ENCODE results near the gene EYS. TPM values are rescaled to one million over a fixed set of nuclear protein-coding genes. Genes with fewer than 3 reads are reported as not detected.

Gene EYS
- total and polyA plus RNA-seq, 2 of the 13 experiments (the other 11 are each of a cell fraction or from before 2014, with no cell fraction given), result 0.04 to 0.07 TPM

GRCh38 chr6:65289491-65289890 lies 417.5 kb downstream of the EYS start:
- Histone ChIP-seq H3K9me3 (ENCODE audit: low read length) (no peaks in the 10 kb centered on the region), H4K20me1 (ENCODE audit: insufficient read depth, low read length) (no peaks in the 10 kb centered on the region), H3K4me2 (ENCODE audit: low read depth, low read length) (no peak overlapping the region), H3K27me3 (ENCODE audit: control insufficient read depth in 1 of 2, insufficient read depth in 2 of 2, low read length in 2 of 2) (no peaks in the 10 kb centered on the region), H3K9ac (ENCODE audit: insufficient read depth, low read depth, low read length) (no peak overlapping the region), H3K79me2 (ENCODE audit: insufficient read depth, low read length) (no peaks in the 10 kb centered on the region), H2AFZ (ENCODE audit: low read length) (no peak overlapping the region), H3K4me1 (ENCODE audit: insufficient read depth, low read length) (no peaks in the 10 kb centered on the region), H3K4me3 (replicated peaks in 1 of 3; ENCODE audit: insufficient read depth in 1 of 3, low read depth in 2 of 3, low read length in 3 of 3) (no peak overlapping the region), H3K36me3 (replicated peaks in 1 of 2; ENCODE audit: control insufficient read depth in 1 of 2, insufficient read depth in 2 of 2, low read length in 2 of 2) (no peaks in the 10 kb centered on the region), H3K27ac (ENCODE audit: extremely low read length, insufficient read depth, low read length) (no peak overlapping the region)
- WGBS (ENCODE audit: low lambda C conversion rate), result 14% methylated on average over 2 of the region's 2 CpGs
- BruUV-seq (replicated peaks), result no TSS peak
- intact Hi-C loops (cut with micrococcal nuclease; ENCODE audit: unreplicated experiment) (no loop called here), in situ Hi-C loops (cut with HindIII; ENCODE audit: extremely low pct_ligation_motif_present, low pct_unique_long_range_greater_than_20kb) (no loop called here)
- TF ChIP-seq ZNF740 (CRISPR knock-in tag; IDR thresholded peaks at IDR 0.05) (no peak), IRF1 (CRISPR knock-in tag; IDR thresholded peaks at IDR 0.05; ENCODE audit: low read depth) (no peak), ZNF768 (CRISPR knock-in tag; IDR thresholded peaks at IDR 0.05) (no peak), ZNF788 (CRISPR knock-in tag; IDR thresholded peaks at IDR 0.05; ENCODE audit: borderline replicate concordance) (no peak), ZNF468 (CRISPR knock-in tag; IDR thresholded peaks at IDR 0.05) (no peak), ETS1 (CRISPR knock-in tag; IDR thresholded peaks at IDR 0.05) (no peak), KLF9 (CRISPR knock-in tag; IDR thresholded peaks at IDR 0.05; ENCODE audit: low read depth) (no peak), HOXD1 (CRISPR knock-in tag; IDR thresholded peaks at IDR 0.05) (no peak)
- no peak for ATAC-seq
- CTCF ChIA-PET (ENCODE audit: low intra/inter-chr PET ratio, low total read pairs), result no interaction called here
- no peak for FAIRE-seq
- POLR2A ChIA-PET, result no interaction called here
- no peak for DNase-seq (ENCODE audit: low spot score)

Data from HepG2 (cell line).